Panc1 (cell line): ENCODE measurements around the gene PTPRO.

Source experiments
- POLR2AphosphoS5 ChIP-seq: IDR thresholded peaks from 2 replicates; pipeline ENCODE4 v1.6.1; 2012; ENCODE audit warnings: mild to moderate bottlenecking, low read depth, low read length, moderate library complexity
- TF ChIP-seq, protein P1 (sequence below): fragments of 450-650 bp; IDR thresholded peaks from 2 replicates; pipeline ENCODE4 v1.5.1; 2017; ENCODE audit warnings: mild to moderate bottlenecking

DNA sequence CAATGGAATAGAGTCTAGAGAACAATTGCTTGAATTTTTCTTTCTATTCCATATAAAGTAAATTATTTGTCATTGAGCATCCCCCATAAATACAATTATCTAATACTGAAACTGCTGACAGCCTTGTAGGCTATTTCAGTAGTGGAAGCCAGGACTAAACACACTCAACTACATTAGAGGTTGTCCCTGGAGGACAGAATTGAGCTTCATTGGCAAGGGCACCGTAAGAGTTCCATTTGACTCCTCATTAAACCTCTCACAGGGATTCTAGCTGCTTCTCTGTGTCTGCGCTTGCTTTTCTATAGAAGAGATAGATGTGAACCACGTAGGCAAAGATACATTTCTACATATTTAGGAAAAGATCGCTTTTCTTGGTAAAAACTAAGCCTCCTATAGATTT is 3.5 kb upstream of the PTPRO start:
- TF ChIP-seq, protein P1, sequence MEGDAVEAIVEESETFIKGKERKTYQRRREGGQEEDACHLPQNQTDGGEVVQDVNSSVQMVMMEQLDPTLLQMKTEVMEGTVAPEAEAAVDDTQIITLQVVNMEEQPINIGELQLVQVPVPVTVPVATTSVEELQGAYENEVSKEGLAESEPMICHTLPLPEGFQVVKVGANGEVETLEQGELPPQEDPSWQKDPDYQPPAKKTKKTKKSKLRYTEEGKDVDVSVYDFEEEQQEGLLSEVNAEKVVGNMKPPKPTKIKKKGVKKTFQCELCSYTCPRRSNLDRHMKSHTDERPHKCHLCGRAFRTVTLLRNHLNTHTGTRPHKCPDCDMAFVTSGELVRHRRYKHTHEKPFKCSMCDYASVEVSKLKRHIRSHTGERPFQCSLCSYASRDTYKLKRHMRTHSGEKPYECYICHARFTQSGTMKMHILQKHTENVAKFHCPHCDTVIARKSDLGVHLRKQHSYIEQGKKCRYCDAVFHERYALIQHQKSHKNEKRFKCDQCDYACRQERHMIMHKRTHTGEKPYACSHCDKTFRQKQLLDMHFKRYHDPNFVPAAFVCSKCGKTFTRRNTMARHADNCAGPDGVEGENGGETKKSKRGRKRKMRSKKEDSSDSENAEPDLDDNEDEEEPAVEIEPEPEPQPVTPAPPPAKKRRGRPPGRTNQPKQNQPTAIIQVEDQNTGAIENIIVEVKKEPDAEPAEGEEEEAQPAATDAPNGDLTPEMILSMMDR = no peak
- TF ChIP-seq POLR2AphosphoS5 = no peak
